Endothelial cell of umbilical vein (primary cell): ENCODE measurements around the gene CD300H. TPM values are rescaled to one million over a fixed set of nuclear protein-coding genes. Genes with fewer than 3 reads are reported as not detected.

Experiments used
- BruUV-seq: library from RNA; stranded (reverse); fragments of 400-500 nt; replicated peaks from 2 replicates; lab custom pipeline; 2021; lab: Mats Ljungman, UMichigan
- CTCF ChIA-PET: fragments of 300-600, 350-600 bp; sonication (Branson Sonifier 250); formaldehyde crosslinking; loops from one replicate; lab custom pipeline; 2021; ENCODE audit warnings: antibody characterized with exemption, inconsistent platforms; lab: Charles Lee
- POLR2A ChIA-PET: fragments of 300-600, 350-600 bp; sonication (Branson Sonifier 250); formaldehyde crosslinking; loops from one replicate; lab custom pipeline; 2021; ENCODE audit warnings: antibody characterized with exemption, inconsistent platforms; lab: Charles Lee
- DNase-seq: peaks from one replicate; pipeline ENCODE4 v3.0.0-alpha.2; 2011; ENCODE audit warnings: low read depth, low spot score
- FAIRE-seq: peaks from 2 replicates; lab custom pipeline; 2011; peaks lifted over from hg19 to GRCh38; lab: Jason Lieb, UNC
- H2AFZ ChIP-seq: 2 replicates; pipeline ENCODE4 v1.6.0; 2012; ENCODE audit warnings: low read depth, low read length, control low read depth, inconsistent platforms
- H3K27ac ChIP-seq: 2 replicates; pipeline ENCODE4 v1.5.1; 2011; ENCODE audit warnings: low read depth, mild to moderate bottlenecking, control low read depth, low read length, moderate library complexity; ENCODE audit not compliant: insufficient read depth
- H3K27me3 ChIP-seq, 2 experiments: 2 replicates each; pipeline versions ENCODE4 v1.6.0 to v1.6.1; 2011; ENCODE audit warnings: low read length in 2 of 2, mixed read lengths in 1 of 2; ENCODE audit not compliant: control insufficient read depth in 2 of 2, insufficient read depth in 2 of 2
- H3K36me3 ChIP-seq, 2 experiments: 2 replicates in 1 of 2; 3 replicates in 1 of 2; pipeline ENCODE4 v1.5.1; 2011; ENCODE audit warnings: low read length in 2 of 2, mild to moderate bottlenecking in 1 of 2, moderate library complexity in 1 of 2; ENCODE audit not compliant: control insufficient read depth in 2 of 2, insufficient read depth in 2 of 2; ENCODE audit errors: extremely low read depth in 1 of 2
- H3K4me1 ChIP-seq: 3 replicates; pipeline ENCODE4 v1.5.1; 2011; ENCODE audit warnings: mild to moderate bottlenecking, low read length; ENCODE audit not compliant: control insufficient read depth, insufficient read depth; ENCODE audit errors: extremely low read depth
- H3K4me2 ChIP-seq: 2 replicates; pipeline ENCODE4 v1.6.1; 2011; ENCODE audit warnings: low read length, control low read depth, mixed read lengths; ENCODE audit not compliant: insufficient read depth
- H3K4me3 ChIP-seq, 3 experiments: fragments of 200-600 bp in 1 of 3; sonication (generic), shearing (Covaris generic) in 1 of 3; replicated peaks in 1 of 3; 2 replicates each; pipeline ENCODE4 v1.5.1; 2011 to 2016; ENCODE audit warnings: control low read depth in 3 of 3, low read length in 3 of 3, mild to moderate bottlenecking in 2 of 3, inconsistent platforms in 1 of 3, low read depth in 1 of 3, moderate library complexity in 1 of 3; ENCODE audit not compliant: insufficient read depth in 1 of 3
- H3K79me2 ChIP-seq: 2 replicates; pipeline ENCODE4 v1.6.0; 2012; ENCODE audit warnings: low read length, inconsistent platforms; ENCODE audit not compliant: control insufficient read depth, insufficient read depth
- H3K9ac ChIP-seq: replicated peaks from 2 replicates; pipeline ENCODE3; 2011; ENCODE audit warnings: low read length, control low read depth; ENCODE audit not compliant: insufficient read depth; ENCODE audit errors: extremely low read depth
- H3K9me1 ChIP-seq: replicated peaks from 3 replicates; pipeline ENCODE4 v1.6.0; 2011; ENCODE audit warnings: mild to moderate bottlenecking, low read length; ENCODE audit not compliant: control insufficient read depth, insufficient read depth; ENCODE audit errors: extremely low read depth
- H3K9me3 ChIP-seq: replicated peaks from 2 replicates; pipeline ENCODE4 v1.5.1; 2012; ENCODE audit warnings: low read length, inconsistent platforms; ENCODE audit not compliant: control insufficient read depth, insufficient read depth
- H4K20me1 ChIP-seq: replicated peaks from 2 replicates; pipeline ENCODE3; 2011; ENCODE audit warnings: mild to moderate bottlenecking, low read length; ENCODE audit not compliant: control insufficient read depth, insufficient read depth; ENCODE audit errors: extremely low read depth
- EZH2 ChIP-seq: IDR thresholded peaks from 2 replicates; pipeline ENCODE4 v1.6.1; 2012; ENCODE audit warnings: borderline replicate concordance, low read depth, mild to moderate bottlenecking, moderate library complexity, low read length, inconsistent platforms; ENCODE audit not compliant: severe bottlenecking
- FOS ChIP-seq: IDR thresholded peaks from 2 replicates; pipeline ENCODE4 v1.6.1; 2011; ENCODE audit warnings: mild to moderate bottlenecking, low read length, moderate library complexity, borderline replicate concordance; ENCODE audit not compliant: insufficient read depth
- GATA2 ChIP-seq: IDR thresholded peaks from 2 replicates; pipeline ENCODE4 v1.7.0; 2011; ENCODE audit warnings: low read depth, mild to moderate bottlenecking, moderate library complexity, mixed read lengths, low read length; ENCODE audit not compliant: insufficient read length, insufficient read depth
- JUN ChIP-seq: IDR thresholded peaks from 2 replicates; pipeline ENCODE4 v1.6.1; 2011; ENCODE audit warnings: borderline replicate concordance, low read depth; ENCODE audit not compliant: insufficient read length, insufficient read depth
- MYC ChIP-seq: IDR thresholded peaks from one replicate; pipeline ENCODE4 v1.6.1; 2011; ENCODE audit warnings: mild to moderate bottlenecking, low read depth, low read length
- POLR2A ChIP-seq: IDR thresholded peaks from 2 replicates; pipeline ENCODE4 v1.6.1; 2012; ENCODE audit warnings: low read depth, mild to moderate bottlenecking, control low read depth, low read length
- POLR2AphosphoS5 ChIP-seq: IDR thresholded peaks from 2 replicates; pipeline ENCODE4 v1.6.1; 2012; ENCODE audit warnings: low read depth, mild to moderate bottlenecking, control low read depth, low read length, moderate library complexity; ENCODE audit not compliant: insufficient read depth
- dilution Hi-C: fragments of 300-500 bp; cut with MboI; formaldehyde crosslinking; loops from one replicate; pipeline ENCODE4 v1.15.0; 2019; ENCODE audit warnings: low sequenced_read_pairs; ENCODE audit not compliant: extremely low pct_ligation_motif_present
- intact Hi-C: fragments of 100-400 bp; cut with micrococcal nuclease; formaldehyde crosslinking; loops from one replicate; pipeline ENCODE4 v1.10.0; 2022
- polyA plus RNA-seq, 4 experiments: library from polyadenylated mRNA; depleted of rRNA in 3 of 4; stranded (reverse) in 3 of 4; unstranded in 1 of 4; fragments of >200 nt; gene quantifications; 2 replicates each; pipeline versions ENCODE4 v1.2.1 to v1.2.3, GENCODE V29; 2011 to 2012; ENCODE audit warnings: missing spikeins in 1 of 4
- total RNA-seq: library from RNA; stranded (reverse); gene quantifications from 2 replicates; pipeline ENCODE4 v1.2.3, GENCODE V29; 2021
- TF ChIP-seq, protein P1 (sequence below), 2 donors: IDR thresholded peaks; 1 replicate in 1 of 2; 2 replicates in 1 of 2; pipeline ENCODE4 v1.5.1; 2011; ENCODE audit warnings: low read length in 2 of 2, mild to moderate bottlenecking in 2 of 2, moderate library complexity in 2 of 2, control low read depth in 1 of 2, inconsistent platforms in 1 of 2, low read depth in 1 of 2; ENCODE audit not compliant: insufficient read depth in 1 of 2; ENCODE audit errors: extremely low read depth in 1 of 2
- TF ChIP-seq, protein P2 (sequence below): IDR thresholded peaks from 2 replicates; pipeline ENCODE4 v1.6.1; 2011; ENCODE audit not compliant: insufficient read depth, insufficient read length

The CD300H gene
- total and polyA plus RNA-seq, 2 donors (not counting 3 experiments of a cell fraction or from before 2014, with no cell fraction given) = not detected

DNA sequence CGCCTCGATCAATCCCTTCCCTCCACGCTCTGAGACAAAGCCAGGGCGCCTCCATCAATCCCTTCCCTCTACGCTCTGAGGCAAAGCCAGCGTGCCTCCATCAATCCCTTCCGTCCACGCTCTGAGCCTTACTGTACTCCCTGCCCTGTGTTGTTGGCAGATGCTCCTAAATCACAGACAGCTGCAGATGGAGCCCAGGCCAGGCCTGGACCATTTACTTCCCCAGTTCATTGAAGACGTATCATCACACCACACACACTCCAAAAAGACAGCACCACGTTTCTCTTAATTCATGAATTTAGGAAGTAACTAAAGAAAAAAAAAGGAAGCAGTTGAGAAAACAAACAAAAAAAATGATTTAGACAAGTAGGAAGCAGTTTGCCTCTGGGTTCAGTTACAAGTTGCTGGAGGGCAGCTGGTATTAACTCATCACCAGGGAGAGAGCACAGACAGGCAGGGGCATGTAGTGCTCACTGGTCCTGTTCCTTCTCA, 32.2 kb upstream of the CD300H start:
- H3K79me2 ChIP-seq = no peaks in the 10 kb centered on the region
- no TSS peak for BruUV-seq

DNA sequence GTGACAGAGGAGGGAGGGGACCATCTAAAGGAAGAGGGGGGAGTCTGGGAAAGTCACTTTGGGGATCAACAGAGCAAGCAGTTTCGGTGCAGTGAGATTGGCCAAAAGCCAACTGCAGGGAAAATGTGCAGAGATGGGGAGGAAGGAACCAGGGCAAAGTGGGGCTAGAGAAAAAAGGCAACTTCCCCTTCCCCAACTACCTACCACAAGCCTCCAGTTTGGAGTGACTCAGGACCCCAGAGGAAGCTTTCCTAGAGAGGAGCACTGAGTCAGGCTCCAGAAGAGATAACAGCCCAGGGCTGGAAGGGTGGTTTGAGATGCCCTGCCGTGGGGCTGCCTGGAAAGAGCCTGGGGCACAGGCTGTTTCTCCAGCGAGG, 31.7 kb upstream of the CD300H start:
- TF ChIP-seq, protein P1, sequence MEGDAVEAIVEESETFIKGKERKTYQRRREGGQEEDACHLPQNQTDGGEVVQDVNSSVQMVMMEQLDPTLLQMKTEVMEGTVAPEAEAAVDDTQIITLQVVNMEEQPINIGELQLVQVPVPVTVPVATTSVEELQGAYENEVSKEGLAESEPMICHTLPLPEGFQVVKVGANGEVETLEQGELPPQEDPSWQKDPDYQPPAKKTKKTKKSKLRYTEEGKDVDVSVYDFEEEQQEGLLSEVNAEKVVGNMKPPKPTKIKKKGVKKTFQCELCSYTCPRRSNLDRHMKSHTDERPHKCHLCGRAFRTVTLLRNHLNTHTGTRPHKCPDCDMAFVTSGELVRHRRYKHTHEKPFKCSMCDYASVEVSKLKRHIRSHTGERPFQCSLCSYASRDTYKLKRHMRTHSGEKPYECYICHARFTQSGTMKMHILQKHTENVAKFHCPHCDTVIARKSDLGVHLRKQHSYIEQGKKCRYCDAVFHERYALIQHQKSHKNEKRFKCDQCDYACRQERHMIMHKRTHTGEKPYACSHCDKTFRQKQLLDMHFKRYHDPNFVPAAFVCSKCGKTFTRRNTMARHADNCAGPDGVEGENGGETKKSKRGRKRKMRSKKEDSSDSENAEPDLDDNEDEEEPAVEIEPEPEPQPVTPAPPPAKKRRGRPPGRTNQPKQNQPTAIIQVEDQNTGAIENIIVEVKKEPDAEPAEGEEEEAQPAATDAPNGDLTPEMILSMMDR (IDR thresholded peaks at IDR 0.05; ENCODE audit: extremely low read depth in 1 of 2, insufficient read depth in 1 of 2, low read depth in 1 of 2, low read length in 2 of 2) = no peak
- TF ChIP-seq FOS (no peak), POLR2AphosphoS5 (no peak), EZH2 (no peak), MYC (no peak), GATA2 (no peak), JUN (no peak), POLR2A (no peak)
- TF ChIP-seq, protein P2, sequence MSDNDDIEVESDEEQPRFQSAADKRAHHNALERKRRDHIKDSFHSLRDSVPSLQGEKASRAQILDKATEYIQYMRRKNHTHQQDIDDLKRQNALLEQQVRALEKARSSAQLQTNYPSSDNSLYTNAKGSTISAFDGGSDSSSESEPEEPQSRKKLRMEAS = no peak
- H3K4me3 ChIP-seq = no peak overlapping the region
- POLR2A ChIA-PET = no interaction called here
- dilution Hi-C loops = no loop called here
- no peak overlapping the region for H3K4me2 ChIP-seq
- H3K9ac ChIP-seq = no peak overlapping the region
- no peaks in the 10 kb centered on the region for H3K27me3 ChIP-seq
- no peak overlapping the region for H3K27ac ChIP-seq
- no TSS peak for BruUV-seq
- H3K79me2 ChIP-seq = no peaks in the 10 kb centered on the region
- H2AFZ ChIP-seq = no peak overlapping the region
- H3K9me3 ChIP-seq = no peaks in the 10 kb centered on the region
- CTCF ChIA-PET = no interaction called here
- no peaks in the 10 kb centered on the region for H3K4me1 ChIP-seq
- H4K20me1 ChIP-seq = no peaks in the 10 kb centered on the region
- H3K36me3 ChIP-seq = no peaks in the 10 kb centered on the region
- DNase-seq (no peak), FAIRE-seq (no peak)
- intact Hi-C loops = no loop called here
- H3K9me1 ChIP-seq = no peaks in the 10 kb centered on the region

More for the DNA sequence above, 32.2 kb upstream of the CD300H start:
- FAIRE-seq (no peak), DNase-seq (no peak)
- Histone ChIP-seq H3K27ac (no peak overlapping the region), H3K4me1 (no peaks in the 10 kb centered on the region), H4K20me1 (no peaks in the 10 kb centered on the region), H3K9me3 (no peaks in the 10 kb centered on the region), H3K36me3 (no peaks in the 10 kb centered on the region), H3K27me3 (no peaks in the 10 kb centered on the region), H3K4me3 (no peak overlapping the region), H3K4me2 (no peak overlapping the region), H3K9ac (no peak overlapping the region), H3K9me1 (no peaks in the 10 kb centered on the region), H2AFZ (no peak overlapping the region)
- no peak for TF ChIP-seq FOS
- POLR2A ChIA-PET = no interaction called here
- dilution Hi-C loops = no loop called here
- CTCF ChIA-PET = no interaction called here
- intact Hi-C loops = no loop called here
